WTC11 (cell line): ENCODE results near the gene WNT16.

Source experiments
- CREM ChIP-seq: sonication (generic); formaldehyde crosslinking; IDR thresholded peaks from 2 replicates; pipeline ENCODE4 v1.8.1; 2022; ENCODE audit warnings: mild to moderate bottlenecking, missing genetic modification reagents, moderate library complexity
- CTCF ChIP-seq: fragments of 200-600 bp; IDR thresholded peaks from 2 replicates; pipeline ENCODE4 v1.8.0; 2022; ENCODE audit warnings: antibody characterized with exemption
- ZNF138 ChIP-seq: sonication (generic); formaldehyde crosslinking; conservative IDR thresholded peaks from 2 replicates; pipeline ENCODE4 v1.8.1; 2022; ENCODE audit warnings: mild to moderate bottlenecking, moderate library complexity, missing genetic modification reagents
- ZNF512 ChIP-seq: sonication (generic); formaldehyde crosslinking; IDR thresholded peaks from 2 replicates; pipeline ENCODE4 v1.8.1; 2022; ENCODE audit warnings: missing genetic modification reagents, borderline replicate concordance

DNA sequence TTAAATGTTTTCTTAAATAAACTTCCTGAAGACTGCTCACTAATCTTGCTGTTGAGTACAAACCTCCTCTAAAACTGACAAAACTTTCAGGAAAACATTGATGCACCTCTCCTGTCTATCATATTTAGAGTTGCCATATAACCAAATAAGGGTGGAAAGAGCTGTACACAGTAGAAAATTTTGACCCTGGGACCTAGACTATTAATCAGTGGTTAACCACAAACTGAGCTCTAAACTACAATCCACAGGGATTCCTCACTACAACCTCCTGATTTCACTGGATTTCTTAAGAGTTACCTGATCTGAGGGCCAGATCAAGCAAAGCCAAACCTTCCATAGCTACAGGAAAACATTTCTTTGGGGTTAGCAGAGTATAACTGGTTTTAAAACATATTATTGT lies 39.9 kb upstream of the WNT16 start:
- TF ChIP-seq ZNF512 (CRISPR knock-in tag) (no peak), CREM (CRISPR knock-in tag) (no peak), ZNF138 (CRISPR knock-in tag) (no peak), CTCF (no peak)
